ENCODE data around the gene ITIH4. TPM values are rescaled to one million over a fixed set of nuclear protein-coding genes. Genes with fewer than 3 reads are reported as not detected.
A peak's percentile ranks its signal among the peaks of the same experiment; 100 is the strongest.

Gene ITIH4
- total and polyA plus RNA-seq, 10 of the 15 experiments (the other 5 are each of a cell fraction or from before 2014, with no cell fraction given): 0.64 to 4.1 (median 1.3) TPM

GRCh38 chr3:52836471-52836845, 6.0 kb upstream of the ITIH4 start:
- ATAC-seq: no peak
- TF ChIP-seq RAD51 (IDR thresholded peaks at IDR 0.05) (no peak), MEF2B (IDR thresholded peaks at IDR 0.05; ENCODE audit: partially characterized antibody, poor library complexity, severe bottlenecking) (peak; percentile 87)
- TF ChIP-seq, protein P1, sequence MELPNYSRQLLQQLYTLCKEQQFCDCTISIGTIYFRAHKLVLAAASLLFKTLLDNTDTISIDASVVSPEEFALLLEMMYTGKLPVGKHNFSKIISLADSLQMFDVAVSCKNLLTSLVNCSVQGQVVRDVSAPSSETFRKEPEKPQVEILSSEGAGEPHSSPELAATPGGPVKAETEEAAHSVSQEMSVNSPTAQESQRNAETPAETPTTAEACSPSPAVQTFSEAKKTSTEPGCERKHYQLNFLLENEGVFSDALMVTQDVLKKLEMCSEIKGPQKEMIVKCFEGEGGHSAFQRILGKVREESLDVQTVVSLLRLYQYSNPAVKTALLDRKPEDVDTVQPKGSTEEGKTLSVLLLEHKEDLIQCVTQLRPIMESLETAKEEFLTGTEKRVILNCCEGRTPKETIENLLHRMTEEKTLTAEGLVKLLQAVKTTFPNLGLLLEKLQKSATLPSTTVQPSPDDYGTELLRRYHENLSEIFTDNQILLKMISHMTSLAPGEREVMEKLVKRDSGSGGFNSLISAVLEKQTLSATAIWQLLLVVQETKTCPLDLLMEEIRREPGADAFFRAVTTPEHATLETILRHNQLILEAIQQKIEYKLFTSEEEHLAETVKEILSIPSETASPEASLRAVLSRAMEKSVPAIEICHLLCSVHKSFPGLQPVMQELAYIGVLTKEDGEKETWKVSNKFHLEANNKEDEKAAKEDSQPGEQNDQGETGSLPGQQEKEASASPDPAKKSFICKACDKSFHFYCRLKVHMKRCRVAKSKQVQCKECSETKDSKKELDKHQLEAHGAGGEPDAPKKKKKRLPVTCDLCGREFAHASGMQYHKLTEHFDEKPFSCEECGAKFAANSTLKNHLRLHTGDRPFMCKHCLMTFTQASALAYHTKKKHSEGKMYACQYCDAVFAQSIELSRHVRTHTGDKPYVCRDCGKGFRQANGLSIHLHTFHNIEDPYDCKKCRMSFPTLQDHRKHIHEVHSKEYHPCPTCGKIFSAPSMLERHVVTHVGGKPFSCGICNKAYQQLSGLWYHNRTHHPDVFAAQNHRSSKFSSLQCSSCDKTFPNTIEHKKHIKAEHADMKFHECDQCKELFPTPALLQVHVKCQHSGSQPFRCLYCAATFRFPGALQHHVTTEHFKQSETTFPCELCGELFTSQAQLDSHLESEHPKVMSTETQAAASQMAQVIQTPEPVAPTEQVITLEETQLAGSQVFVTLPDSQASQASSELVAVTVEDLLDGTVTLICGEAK (IDR thresholded peaks at IDR 0.05; ENCODE audit: borderline replicate concordance): peak; percentile 71
- 75% methylated on average over 5 of the region's 5 CpGs for WGBS (ENCODE audit: insufficient coverage, insufficient replicate concordance, low lambda C conversion rate, missing lambda C conversion rate)
- ChIA-PET POLR2A (no interaction called here), RAD21 (ENCODE audit: unreplicated experiment) (no interaction called here), SMC1A (ENCODE audit: uncharacterized antibody, unreplicated experiment) (interaction anchor here (0.9 to 1.3 kb wide), 2 partner anchors 10 to 58 kb away, joined by 3 to 4 read pairs; no protein-coding TSS in a partner anchor), CTCF (interaction anchor here (1.2 kb wide), 1 partner anchor 15 kb away, joined by 3 read pairs; no protein-coding TSS in a partner anchor)
- Histone ChIP-seq H3K4me2 (ENCODE audit: control insufficient read depth, insufficient read depth) (no peak overlapping the region), H2AFZ (ENCODE audit: control insufficient read depth, low read depth, low read length) (no peak overlapping the region), H3K27ac (ENCODE audit: control insufficient read depth, insufficient read depth) (no peak overlapping the region), H3K4me3 (no peak overlapping the region), H4K20me1 (ENCODE audit: control insufficient read depth, insufficient read depth) (no peaks in the 10 kb centered on the region), H3K27me3 (replicated peaks in 1 of 2; ENCODE audit: control insufficient read depth in 2 of 2, insufficient read depth in 2 of 2, low read length in 1 of 2) (no peaks in the 10 kb centered on the region), H3K79me2 (ENCODE audit: control insufficient read depth, insufficient read depth, low read length) (no peaks in the 10 kb centered on the region), H3K9ac (ENCODE audit: control insufficient read depth, insufficient read depth, low read length) (no peak overlapping the region), H3K4me1 (ENCODE audit: control insufficient read depth, insufficient read depth, low read length) (no peaks in the 10 kb centered on the region; the same call in 1 of the 2 replicates), H3K36me3 (ENCODE audit: control insufficient read depth in 2 of 2, insufficient read depth in 2 of 2, low read length in 1 of 2) (peaks cover 1 to 5% of the 10 kb centered on the region in 2 experiments; a peak in 3 of 4 replicates), H3K9me3 (replicated peaks; ENCODE audit: control insufficient read depth, insufficient read depth, low read length) (no peaks in the 10 kb centered on the region)
- FAIRE-seq: no peak
- intact Hi-C loops (cut with micrococcal nuclease; ENCODE audit: unreplicated experiment) (no loop called here), in situ Hi-C loops (cut with MboI) (no loop called here)
- no TSS peak for BruUV-seq (replicated peaks)
- no peak for DNase-seq (ENCODE audit: low read depth, low spot score)

Measured in GM12878 (cell line).